Bronchial epithelial cell (primary cell): ENCODE results near the gene BEND6. TPM values are rescaled to one million over a fixed set of nuclear protein-coding genes. Genes with fewer than 3 reads are reported as not detected.

Source experiments
- DNase-seq: peaks from one replicate; pipeline ENCODE4 v3.0.0-alpha.2; 2010; ENCODE audit warnings: low read depth
- FAIRE-seq: peaks from 2 replicates; lab custom pipeline; 2011; peaks lifted over from hg19 to GRCh38; lab: Jason Lieb, UNC
- H3K27me3 ChIP-seq: 2 replicates; pipeline ENCODE4 v1.5.1; 2011; ENCODE audit warnings: low read length; ENCODE audit not compliant: control insufficient read depth, insufficient read depth
- H3K36me3 ChIP-seq: 2 replicates; pipeline ENCODE4 v1.5.1; 2011; ENCODE audit warnings: low read length; ENCODE audit not compliant: control insufficient read depth, insufficient read depth
- H3K4me3 ChIP-seq: 2 replicates; pipeline ENCODE4 v1.5.1; 2011; ENCODE audit warnings: mild to moderate bottlenecking, low read depth, low read length, control low read depth
- CTCF ChIP-seq: IDR thresholded peaks from 2 replicates; pipeline ENCODE4 v1.5.1; 2011; ENCODE audit warnings: mild to moderate bottlenecking, moderate library complexity, low read length, control low read depth, inconsistent platforms; ENCODE audit not compliant: insufficient read depth, severe bottlenecking
- total RNA-seq: library from RNA; depleted of rRNA; stranded (reverse); fragments of >200 nt; gene quantifications from 2 replicates; pipeline ENCODE4 v1.2.1, GENCODE V29; 2014

Gene BEND6
- total RNA-seq, 1 donor from 2014 or later, result 0.53 TPM

DNA sequence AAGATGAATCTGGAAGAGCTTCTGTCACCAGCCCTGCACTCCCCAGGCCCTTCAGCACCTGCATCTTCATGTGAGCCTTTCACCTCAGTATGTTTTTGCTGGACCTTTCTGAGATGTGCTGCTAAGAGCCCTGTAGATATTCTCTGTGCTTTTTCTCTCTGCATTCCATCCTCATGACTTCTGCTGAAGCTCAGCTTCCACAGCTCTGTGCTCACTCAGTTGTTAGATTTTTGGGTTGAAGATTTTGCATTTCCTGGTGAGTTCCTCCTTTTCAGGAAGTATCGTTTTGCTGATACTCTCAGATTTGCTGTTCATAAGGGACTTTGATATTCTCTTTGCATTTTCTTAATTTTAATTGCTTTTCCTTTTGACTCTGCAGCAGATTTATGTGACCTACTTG is 109.9 kb downstream of the BEND6 start:
- DNase-seq (no peak), FAIRE-seq (no peak)
- no peak for TF ChIP-seq CTCF
- Histone ChIP-seq H3K36me3 (no peaks in the 10 kb centered on the region), H3K4me3 (no peak overlapping the region), H3K27me3 (no peaks in the 10 kb centered on the region)

DNA sequence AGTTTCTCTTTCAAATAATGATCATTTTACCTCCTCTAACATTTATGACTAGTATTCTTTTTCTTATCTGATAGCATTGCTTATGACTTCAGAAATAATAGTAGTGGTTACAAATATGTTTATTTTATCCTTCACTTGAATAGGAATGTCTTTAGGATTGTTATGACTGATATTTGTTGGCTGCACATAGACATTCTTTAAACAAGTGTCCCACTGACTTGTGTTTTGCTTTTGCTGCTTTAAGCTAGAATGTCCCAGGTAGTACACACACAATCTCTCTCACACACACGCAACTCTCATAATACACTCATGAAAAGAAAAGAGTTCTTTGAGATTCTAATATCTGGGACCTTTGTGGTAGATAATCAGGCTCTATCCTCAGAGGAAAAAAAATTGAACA is 113.2 kb downstream of the BEND6 start:
- DNase-seq (no peak), FAIRE-seq (no peak)
- Histone ChIP-seq H3K36me3 (no peaks in the 10 kb centered on the region), H3K27me3 (no peaks in the 10 kb centered on the region), H3K4me3 (no peak overlapping the region)
- TF ChIP-seq CTCF, result no peak

DNA sequence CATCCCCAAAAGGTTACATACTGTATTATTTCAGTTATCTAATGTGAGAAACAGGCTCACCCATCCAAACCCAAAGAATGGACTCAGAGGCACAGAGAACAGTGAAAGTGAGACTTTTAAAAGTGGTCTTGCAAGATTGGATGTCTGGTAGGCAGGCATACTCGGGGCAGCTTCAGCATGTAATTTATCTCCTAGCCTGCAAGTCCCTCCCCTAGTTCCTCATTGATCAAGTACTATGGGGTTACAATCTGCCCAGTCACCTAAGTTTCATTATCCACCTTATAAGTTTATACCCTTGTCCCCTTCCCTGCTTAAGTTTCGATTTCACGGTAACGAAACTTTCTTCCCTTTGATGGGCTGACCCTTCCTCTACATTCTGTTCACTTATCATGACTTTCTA is 114.3 kb downstream of the BEND6 start:
- H3K36me3 ChIP-seq, result no peaks in the 10 kb centered on the region
- DNase-seq (no peak), FAIRE-seq (no peak)
- H3K27me3 ChIP-seq, result no peaks in the 10 kb centered on the region
- no peak overlapping the region for H3K4me3 ChIP-seq
- TF ChIP-seq CTCF, result no peak

DNA sequence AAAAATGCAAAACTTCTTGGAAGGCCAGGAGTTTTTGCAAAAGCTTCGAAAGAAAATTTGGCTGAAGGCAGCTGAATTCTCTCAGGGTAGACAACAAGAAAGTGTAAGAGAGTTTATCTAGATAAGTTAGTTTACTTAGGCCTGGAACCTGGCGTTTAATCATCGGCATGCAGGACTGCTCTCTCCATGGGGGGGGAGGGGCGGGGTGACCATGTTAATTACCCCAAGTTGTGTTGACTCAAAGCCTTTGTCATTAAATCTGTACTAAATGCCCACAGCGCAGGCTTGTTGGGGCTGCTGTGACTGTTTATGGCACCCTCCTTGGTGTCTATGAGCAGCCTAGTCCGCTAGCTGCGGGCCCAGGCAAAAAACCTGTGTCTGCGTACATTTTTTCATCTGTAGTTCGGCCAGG is 115.0 kb downstream of the BEND6 start:
- Histone ChIP-seq H3K4me3 (no peak overlapping the region), H3K36me3 (no peaks in the 10 kb centered on the region), H3K27me3 (no peaks in the 10 kb centered on the region)
- no peak for TF ChIP-seq CTCF
- FAIRE-seq (no peak), DNase-seq (no peak)

DNA sequence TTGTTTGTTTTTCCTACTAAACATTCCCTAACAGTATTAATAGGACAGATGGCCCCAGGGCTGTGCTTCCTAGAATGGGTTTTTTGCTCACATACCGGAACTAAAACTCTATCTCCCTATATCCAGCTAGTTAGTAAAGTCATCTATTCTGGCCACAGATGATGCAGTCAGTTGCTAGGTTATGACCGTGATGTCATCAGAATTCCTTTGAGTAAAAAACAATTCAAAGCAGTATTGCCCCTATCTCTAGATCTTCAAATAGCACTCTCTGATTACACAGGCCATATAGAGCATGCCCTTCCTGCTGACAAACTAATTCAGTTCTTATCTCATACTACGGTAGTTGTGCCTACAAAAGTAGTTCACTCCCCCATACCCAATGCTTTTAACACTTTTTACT is 117.2 kb downstream of the BEND6 start:
- no peaks in the 10 kb centered on the region for H3K27me3 ChIP-seq
- no peak overlapping the region for H3K4me3 ChIP-seq
- no peak for TF ChIP-seq CTCF
- DNase-seq (no peak), FAIRE-seq (no peak)
- H3K36me3 ChIP-seq, result no peaks in the 10 kb centered on the region

DNA sequence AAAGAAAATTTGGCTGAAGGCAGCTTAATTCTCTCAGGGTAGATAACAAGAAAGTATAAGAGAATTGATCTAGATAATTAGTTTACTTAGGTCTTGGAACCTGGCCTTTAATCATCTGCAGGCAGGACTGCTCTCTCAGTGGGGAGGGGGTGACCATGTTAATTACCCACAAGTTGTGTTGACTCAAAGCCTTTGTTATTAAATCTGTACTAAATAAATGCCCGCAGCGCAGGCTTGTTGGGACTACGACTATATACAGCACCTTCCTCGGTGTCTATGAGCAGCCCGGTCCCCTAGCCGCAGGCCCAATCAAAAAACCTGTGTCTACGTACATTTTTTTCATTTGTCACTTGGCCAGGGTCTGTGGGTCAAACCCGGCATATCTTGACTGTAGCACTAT is 119.5 kb downstream of the BEND6 start:
- Histone ChIP-seq H3K4me3 (no peak overlapping the region), H3K36me3 (no peaks in the 10 kb centered on the region), H3K27me3 (no peaks in the 10 kb centered on the region)
- DNase-seq (no peak), FAIRE-seq (no peak)
- TF ChIP-seq CTCF, result no peak
